Amygdala (tissue), 56 donors: ENCODE data around the gene ZFAND3.
"Not testable (repeated sequence)": the region's sequence is repeated elsewhere in the genome, so short reads cannot be mapped to it uniquely, and the experiment has no call there.

Experiments
- DNase-seq, 56 donors: peaks; one replicate each; lab custom pipeline; 2025; lab: John Stamatoyannopoulos, UW

ZFAND3 gene

DNA sequence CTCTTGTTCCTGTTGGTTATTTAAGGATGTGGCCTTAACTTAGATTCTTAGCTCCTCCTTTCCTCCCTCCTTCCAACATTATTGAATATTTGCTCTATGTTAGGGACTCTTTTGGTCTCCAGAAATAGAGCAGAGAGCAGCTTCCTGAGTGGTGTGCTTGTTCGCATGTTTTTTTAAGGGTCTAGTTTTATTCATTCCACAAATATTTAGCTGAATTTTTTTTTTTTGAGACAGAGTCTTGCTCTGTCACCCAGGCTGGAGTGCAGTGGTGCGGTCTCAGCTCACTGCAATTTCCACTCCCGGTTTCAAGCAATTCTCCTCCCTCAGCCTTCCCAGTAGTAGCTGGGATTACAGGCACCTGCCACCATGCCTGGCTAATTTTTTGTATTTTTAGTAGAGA lies 169.2 kb downstream of the ZFAND3 start:
- DNase-seq = no peak

DNA sequence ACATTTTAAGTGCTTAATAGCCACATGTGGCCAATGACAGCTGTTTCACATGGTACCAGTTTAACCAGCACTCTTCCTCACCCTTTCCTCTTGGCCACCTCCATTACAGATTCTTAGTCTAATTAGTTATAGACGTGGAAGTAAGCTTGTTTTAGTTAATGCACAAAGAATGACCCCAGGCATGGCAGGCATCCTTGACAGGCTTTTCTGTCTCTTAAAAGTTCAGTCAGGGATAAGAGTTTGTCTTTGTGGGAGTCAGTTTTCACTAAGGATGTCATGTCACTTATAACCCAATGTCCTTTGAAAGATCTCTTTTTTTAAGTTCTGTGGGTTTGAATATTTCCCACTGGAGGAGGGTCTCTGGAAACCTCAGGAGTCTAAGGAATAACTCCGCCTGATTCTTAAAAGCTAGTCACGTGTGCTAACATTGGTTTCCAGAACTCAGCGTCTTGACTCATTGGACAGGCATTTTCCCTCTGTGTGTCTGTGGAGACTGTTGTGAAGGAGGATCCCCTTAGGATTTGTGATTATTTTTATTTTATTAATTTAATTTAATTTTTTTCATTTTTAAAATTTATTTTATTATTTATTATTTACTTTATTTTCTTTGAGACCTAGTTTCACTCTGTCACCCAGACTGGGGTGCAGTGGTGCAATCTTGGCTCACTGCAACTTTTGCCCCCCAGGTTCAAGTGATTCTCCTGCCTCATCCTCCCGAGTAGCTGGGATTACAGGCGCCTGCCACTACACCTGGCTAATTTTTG lies 171.4 kb downstream of the ZFAND3 start:
- no peak for DNase-seq

DNA sequence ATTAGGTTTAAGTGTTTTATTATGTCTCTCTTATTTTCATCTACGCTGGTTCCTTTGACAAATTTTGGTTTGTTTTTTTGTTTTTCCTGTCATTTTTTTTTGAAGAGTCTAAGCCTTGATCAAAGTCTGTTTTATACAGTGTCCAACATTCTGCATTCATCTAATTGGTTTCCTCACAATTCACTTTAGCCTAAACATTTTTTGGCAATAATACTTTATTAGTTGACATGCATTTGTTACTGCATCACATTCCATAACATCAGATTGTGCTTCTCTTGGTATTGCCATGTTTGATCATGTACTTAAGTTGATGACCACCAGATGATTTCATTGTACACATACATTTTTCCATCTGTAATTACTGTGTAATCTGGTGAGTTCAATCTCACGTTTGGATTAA lies 173.2 kb downstream of the ZFAND3 start:
- DNase-seq = no peak

DNA sequence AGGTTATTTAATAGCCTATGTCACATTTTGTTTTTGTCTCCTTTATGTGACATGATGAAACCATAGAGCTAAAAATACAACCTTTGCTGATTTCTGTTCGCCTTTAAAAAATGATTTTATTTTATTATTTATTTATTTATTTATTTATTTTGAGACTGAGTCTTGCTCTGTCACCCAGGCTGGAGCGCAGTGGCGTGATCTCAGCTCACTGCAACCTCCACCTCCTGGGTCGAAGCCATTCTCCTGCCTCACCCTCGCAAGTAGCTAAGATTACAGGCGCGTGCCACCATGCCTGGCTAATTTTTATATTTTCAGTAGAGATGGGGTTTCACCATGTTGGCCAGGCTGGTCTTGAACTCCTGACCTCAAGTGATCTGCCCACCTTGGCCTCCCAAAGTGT lies 173.7 kb downstream of the ZFAND3 start:
- not testable (repeated sequence) for DNase-seq

DNA sequence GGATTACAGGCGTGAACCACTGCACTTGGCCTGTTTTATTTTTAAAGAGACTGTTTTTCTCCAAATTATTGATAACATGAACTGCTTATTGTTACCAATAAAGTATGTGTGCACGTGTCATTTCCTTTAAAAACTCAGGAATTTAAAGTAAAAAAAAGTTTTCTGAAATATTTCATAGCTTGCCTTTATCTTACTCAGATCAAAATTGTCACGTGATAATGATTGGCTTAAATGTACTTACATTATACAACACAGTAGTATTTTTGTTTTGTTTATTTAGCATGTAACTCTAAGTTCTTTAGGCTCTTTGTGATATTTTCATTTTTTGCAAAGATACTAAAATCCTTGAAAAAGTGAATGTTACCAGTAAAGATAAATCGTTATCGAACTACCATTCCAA lies 174.1 kb downstream of the ZFAND3 start:
- DNase-seq = no peak

DNA sequence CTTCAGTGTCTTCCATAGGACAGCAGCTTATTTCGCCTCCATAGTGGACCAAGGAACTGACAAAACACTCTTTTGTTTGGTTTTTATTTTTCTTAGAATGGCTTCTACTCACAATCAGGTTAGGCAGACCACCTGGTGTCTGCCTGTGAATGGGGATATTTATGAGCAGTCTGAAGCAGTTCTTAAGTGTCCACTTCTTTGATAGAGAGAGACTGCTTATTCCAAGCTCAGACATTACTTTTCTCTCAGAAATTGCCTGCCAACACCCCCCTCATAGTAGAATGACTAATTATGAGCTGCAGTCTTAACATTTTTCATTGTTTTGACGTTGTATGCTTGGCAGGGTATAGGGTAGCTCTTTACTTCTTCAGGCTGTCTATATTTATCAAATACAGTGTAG lies 174.7 kb downstream of the ZFAND3 start:
- no peak for DNase-seq

DNA sequence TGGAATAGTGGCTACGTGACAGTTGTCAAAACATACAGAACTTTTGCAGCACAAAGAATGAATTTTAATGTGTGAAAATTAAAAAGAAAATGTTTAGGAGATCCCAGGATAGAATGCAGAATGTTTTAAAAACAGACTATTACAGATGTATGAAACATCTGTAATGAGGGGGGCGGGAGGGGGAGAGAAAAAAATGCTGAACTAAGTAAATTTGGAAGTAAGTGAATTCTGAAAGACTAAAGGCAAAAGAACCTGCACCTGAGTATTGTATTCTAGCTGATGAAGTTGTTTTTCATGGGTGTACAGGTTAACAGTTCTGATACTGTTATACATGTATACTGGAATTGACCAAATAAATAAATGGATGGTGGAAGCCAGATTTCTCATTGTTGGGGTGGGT lies 178.8 kb downstream of the ZFAND3 start:
- DNase-seq = no peak

DNA sequence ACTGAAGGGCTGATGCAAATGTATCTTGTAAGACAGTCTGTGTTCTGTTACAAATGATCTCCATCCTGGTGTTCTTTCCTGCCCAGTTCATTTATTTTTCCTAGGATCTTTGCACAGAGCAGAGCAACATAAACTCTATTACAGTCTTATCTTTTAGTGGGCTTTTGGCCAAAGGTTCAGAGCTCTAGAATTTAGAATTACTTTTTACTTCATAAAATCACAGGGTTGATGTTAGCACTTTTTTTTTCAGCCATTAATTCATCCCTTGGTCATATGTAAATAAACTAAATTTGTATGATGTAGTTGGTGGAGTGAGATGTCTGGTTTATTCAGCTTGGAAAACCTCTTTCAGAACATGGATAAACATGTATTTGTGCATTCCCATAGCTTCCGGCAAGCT lies 181.9 kb downstream of the ZFAND3 start:
- no peak for DNase-seq

DNA sequence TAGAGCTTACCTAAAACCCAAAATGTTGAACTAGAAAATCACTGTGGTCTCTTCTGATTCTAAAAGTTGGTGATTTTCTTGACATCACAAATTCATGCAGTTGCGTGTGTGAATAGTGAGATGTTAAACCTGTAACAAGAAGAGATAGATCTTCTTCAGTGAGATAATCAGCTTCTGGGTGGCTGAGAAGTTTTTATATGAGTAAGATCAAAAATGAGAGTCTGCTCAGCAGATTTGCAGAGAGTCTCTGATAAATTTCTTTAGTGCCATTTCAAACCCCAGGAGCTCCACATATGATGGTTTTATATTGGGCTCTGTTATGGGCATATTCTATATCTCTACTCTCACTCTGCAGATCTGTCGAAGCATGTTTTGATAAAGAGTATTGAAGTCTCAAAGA lies 185.4 kb downstream of the ZFAND3 start:
- DNase-seq = no peak

DNA sequence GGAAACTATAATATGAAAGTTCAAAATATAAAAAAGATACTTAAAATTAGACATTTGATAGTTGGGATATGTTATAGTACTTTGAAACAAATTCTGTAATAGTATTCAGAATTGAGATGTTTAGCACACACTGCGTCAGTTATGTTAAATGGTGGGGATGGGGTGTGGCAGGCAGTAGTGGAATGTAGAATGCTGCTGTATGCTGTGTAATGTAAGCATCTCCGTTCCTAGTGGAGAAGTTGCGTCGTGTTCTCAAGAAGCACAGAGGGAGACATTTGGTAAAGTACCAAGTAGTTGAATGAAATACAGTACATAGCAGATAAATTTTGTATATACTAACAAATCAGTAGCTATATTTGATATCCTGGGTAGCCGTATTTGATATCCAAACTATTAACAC lies 192.4 kb downstream of the ZFAND3 start:
- no peak for DNase-seq

DNA sequence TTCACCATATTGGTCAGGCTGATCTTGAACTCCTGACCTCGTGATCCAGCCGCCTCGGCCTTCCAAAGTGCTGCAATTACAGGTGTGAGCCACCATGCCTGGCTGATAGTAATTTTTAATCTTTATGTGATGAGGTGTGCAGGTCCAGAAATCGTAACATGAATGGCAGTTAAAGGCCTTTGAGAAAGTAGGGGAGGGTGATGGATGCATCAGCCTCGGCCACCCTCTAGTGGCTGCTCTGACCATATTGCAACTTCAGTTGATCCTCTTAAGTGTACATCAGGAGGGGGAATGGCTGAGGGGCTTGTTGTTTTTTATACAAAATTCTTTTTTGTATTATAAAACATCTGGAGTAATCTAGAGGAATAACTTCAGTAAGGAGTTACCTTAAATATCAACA lies 193.0 kb downstream of the ZFAND3 start:
- DNase-seq = peak in 4 of 56 donors; percentile 8 to 14 (median 10)

DNA sequence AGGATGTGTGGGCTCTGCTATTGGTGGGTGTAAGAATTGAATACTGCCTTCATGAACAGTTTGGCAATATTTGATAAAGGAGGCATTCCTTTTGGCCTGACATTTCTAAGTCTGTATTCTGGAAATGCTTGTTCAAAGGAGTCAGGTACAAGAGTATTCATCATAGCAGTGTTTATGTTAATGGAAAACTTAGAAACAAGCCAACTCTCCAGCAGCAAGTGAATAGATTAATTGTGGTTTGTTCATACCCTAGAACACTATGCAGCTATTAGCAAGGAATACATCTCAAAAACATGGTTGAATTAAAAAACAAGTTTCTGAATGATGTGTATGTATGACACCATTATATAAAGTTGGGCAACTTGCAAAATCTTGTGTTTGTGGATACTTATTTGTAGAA lies 195.8 kb downstream of the ZFAND3 start:
- DNase-seq = no peak

DNA sequence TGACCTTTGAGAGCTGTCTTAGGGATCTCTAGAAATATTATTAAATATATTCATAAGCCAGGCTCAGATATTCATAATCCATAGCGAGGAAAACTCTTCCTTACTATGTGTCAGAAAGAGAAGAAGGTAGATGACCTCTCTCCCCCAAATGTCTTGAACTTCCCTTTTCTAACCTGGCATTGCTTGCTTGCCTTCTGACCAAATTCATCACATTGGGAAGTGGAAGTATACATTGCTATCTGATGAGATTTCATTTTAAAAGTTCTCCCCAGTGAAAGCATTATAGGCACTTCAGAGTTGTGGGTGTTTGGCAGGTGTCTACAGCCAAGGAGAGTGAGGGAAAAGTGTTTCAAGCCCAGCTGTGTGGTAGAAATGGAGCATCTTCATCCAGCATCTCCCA lies 197.3 kb downstream of the ZFAND3 start:
- DNase-seq = no peak

DNA sequence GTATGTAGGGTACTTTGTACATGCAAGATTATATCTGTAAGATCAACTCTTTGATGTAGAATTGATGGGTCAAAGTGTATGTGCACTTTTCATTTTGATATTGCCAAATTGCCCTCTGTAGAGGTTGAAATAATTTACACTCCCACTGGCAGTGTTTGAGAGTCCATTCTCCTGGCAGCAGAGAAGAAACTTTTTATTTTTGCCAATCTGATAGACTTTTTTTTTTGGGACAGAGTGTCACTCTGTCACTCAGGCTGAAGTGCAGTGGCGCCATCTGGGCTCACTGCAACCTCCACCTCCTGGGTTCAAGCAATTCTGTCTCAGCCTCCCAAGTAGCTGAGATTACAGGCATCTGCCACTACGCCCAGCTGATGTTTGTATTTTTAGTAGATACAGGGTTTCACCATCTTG lies 199.2 kb downstream of the ZFAND3 start:
- no peak for DNase-seq

DNA sequence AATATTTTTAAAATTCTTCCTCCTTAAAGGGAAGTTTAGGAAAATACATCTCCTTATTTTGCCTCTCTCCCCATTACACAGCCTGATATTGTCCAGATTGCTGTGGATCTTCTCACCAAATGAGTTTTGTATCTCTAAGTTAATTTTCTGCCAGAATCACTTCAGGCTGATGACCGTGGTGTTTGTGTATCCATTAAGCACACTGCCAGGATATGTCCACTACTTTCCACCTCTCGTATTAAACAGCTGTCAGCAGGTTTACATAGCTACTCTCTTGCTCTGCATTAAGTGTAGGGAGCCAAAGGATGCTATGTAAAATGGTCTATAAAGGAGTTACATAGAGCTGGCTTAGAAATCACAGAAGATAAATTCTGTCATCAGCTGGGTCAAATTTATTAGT lies 201.1 kb downstream of the ZFAND3 start:
- no peak for DNase-seq

DNA sequence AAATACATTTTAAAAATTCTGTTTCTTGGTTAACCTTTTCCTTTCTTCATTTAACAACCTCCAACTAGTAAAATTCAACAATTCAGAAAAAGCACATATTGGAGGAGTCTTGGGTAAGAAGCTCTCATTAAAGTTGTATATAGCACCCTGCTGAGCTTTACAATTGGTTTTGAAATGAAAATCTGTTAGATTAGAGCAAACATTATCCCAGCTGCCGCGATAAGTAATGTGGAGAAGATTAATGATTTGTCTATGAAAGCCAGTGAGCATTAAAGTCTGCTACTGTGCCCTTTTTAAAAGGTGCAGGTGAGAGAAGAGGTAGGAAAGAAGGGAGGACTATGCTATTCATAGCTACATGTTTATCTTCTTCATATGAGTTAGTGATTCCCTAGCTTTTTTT lies 201.5 kb downstream of the ZFAND3 start:
- DNase-seq = no peak

DNA sequence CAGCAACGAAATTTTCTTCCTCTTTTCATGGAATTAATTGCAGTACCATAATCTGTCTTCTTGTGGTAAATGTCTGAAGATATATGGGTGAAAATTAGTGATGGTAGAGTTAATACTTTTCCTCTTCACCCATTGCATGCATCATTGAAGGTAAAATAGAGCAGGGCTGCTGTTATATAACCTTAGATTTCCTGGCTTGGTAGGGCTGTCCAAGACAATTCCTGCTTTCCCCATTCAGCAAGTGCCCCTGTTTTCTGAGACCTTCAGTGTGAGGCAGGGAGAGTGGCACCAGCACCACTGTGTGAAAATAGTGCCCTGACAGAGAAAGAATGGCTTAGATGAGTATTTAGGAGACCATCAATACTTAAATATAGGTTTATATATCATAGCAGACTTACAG lies 202.0 kb downstream of the ZFAND3 start:
- peak in 1 of 56 donors; percentile 1 for DNase-seq

DNA sequence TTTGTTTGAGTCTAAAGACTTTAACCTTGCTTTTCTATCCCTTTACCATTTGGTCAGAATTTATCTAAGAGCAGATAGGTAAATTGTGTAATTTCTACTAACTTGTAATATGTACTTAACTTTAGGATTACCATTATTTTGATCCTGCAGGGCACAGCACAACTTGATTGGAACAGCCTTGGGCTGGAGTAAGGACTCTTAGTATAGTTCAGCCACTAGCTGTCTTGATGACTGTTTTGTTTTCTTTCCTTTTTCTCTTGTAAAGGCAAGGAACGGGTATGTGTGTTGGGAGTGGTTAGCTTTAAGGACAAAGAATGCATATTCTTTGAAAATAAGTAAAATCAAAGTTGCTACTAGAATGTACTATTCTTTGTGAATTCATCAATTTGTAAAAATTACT lies 203.2 kb downstream of the ZFAND3 start:
- no peak for DNase-seq

DNA sequence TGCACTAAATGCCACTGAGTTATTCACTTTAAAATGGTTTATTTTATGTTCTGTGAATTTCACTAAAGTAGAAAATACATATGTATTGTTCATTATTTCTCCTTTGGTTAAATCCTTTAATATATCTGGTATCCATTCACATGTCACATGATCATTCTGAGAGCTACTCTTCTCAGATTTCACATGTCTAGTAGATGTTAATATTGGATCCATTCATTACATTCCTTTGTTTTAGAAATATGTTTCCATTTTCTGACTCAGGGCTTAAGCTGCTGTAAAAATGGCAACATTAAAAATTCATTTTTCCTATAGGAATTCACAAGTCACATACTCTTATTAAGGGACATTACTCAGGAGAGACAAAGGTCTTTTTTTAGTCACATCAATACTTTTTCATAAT lies 205.4 kb downstream of the ZFAND3 start:
- no peak for DNase-seq

DNA sequence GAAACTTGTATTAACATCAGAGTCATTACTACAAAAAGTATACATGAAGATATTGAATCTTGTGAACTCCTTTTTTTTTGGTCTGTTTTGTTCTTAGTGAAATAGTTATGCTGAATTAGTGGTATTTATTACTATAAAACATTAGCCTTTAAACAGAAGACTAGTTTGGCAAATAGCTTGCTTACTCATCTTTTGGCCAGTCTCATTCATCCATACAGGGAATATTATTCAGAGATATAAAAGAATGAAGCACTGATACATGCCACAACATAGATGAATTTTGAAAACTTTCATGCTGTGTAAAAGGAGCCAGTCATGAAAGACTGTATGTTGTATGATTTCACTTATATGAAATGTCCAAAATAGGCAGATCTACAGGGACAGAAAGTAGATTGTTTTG lies 205.9 kb downstream of the ZFAND3 start:
- no peak for DNase-seq

DNA sequence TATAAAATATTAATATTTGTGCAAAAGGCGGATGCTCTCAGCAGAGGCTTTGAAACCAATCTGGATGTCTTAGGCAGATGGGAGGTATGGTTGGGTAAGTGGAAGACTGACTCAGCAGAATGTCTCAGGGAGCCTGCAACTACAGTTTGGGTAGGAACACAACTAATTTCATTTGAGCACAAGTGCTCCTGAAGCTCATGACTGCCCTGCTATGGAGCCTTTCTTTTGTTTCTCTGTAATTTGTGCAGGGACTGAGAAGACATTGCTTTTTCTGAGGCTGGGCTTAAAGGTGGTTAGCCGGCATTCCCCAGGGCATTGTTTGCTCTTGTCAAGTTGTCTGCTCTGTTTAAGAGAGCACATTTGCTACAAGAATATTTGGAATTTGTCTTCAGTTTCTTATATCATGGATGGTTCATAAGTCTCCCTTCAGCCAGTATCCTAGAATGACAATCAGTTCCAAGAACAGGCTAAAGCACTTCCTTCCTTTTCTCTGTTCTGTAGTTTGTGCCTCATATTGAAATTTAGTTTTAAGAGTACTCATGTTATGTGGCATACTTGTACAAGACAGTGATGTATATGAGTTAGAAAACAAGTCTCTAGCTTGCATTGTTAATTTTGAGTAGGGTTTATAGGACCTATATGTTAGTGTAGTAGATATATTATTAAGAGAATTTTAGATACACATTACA lies 208.3 kb downstream of the ZFAND3 start:
- DNase-seq = no peak

DNA sequence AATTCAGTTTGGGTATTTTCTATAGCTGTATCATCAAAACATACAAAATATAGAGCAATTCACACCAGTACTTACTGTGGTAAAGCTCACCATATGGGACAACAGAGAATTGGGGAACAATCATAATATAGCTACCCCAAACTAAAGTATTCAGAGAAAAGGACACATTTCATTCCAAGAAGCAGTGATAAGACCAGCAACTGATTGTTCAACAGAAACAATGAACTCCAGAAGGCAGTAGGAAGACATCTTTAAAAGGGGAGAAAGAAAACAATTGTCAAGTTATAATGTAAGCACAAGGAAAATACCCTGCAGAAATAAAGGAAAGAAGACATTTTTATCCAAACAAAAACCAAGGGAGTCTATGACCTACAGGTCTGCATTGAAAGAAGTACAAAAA lies 210.9 kb downstream of the ZFAND3 start:
- no peak for DNase-seq
